K562 (cell line): ENCODE data around the gene PMP22. TPM values are rescaled to one million over a fixed set of nuclear protein-coding genes. Genes with fewer than 3 reads are reported as not detected.
A peak's percentile ranks its signal among the peaks of the same experiment; 100 is the strongest.

Experiments
- AFF1 ChIP-seq, 2 experiments: fragments of 450-650 bp; IDR thresholded peaks; 2 replicates each; pipeline ENCODE4 v1.6.1; 2018; ENCODE audit warnings: mild to moderate bottlenecking in 2 of 2, low read depth in 1 of 2; ENCODE audit not compliant: partially characterized antibody in 2 of 2
- ATF1 ChIP-seq, 2 experiments: fragments of 450-650 bp in 1 of 2; IDR thresholded peaks; 2 replicates each; pipeline ENCODE4 v1.6.1; 2016; ENCODE audit warnings: missing compliant biosample characterization in 1 of 2, missing genetic modification characterization in 1 of 2
- BHLHE40 ChIP-seq: IDR thresholded peaks from 2 replicates; pipeline ENCODE4 v1.6.1; 2011; ENCODE audit warnings: low read length, improper control_type of control experiment
- CREB1 ChIP-seq, 2 experiments: sonication (generic) in 1 of 2; formaldehyde crosslinking in 1 of 2; IDR thresholded peaks; 2 replicates each; pipeline versions ENCODE4 v1.6.1 to v1.8.0; 2012 to 2022; ENCODE audit warnings: inconsistent platforms in 1 of 2, mild to moderate bottlenecking in 1 of 2, missing genetic modification reagents in 1 of 2, moderate library complexity in 1 of 2
- CTCF ChIP-seq, 3 experiments: IDR thresholded peaks in 2 of 3; conservative IDR thresholded peaks in 1 of 3; 2 replicates each; pipeline ENCODE4 v1.5.1; 2011 to 2012; ENCODE audit warnings: low read length in 3 of 3, mild to moderate bottlenecking in 3 of 3, control low read depth in 2 of 3, improper control_type of control experiment in 1 of 3, inconsistent platforms in 1 of 3, low read depth in 1 of 3, mixed read lengths in 1 of 3, moderate library complexity in 1 of 3; ENCODE audit not compliant: insufficient read depth in 2 of 3
- E2F6 ChIP-seq, 2 experiments: IDR thresholded peaks; 2 replicates each; pipeline ENCODE4 v1.6.1; 2011; ENCODE audit warnings: borderline replicate concordance in 1 of 2, control low read depth in 1 of 2, low read depth in 1 of 2, low read length in 1 of 2, mild to moderate bottlenecking in 1 of 2, mixed read lengths in 1 of 2, moderate library complexity in 1 of 2; ENCODE audit not compliant: insufficient read depth in 1 of 2, insufficient read length in 1 of 2, poor library complexity in 1 of 2, severe bottlenecking in 1 of 2; ENCODE audit errors: extremely low read depth in 1 of 2
- MNT ChIP-seq, 2 experiments: fragments of 450-650 bp; conservative IDR thresholded peaks; 2 replicates each; pipeline ENCODE4 v1.6.1; 2017; ENCODE audit warnings: mild to moderate bottlenecking in 2 of 2, moderate library complexity in 2 of 2
- NEUROD1 ChIP-seq: fragments of 150-350 bp; IDR thresholded peaks from 2 replicates; pipeline ENCODE4 v1.6.1; 2014; ENCODE audit warnings: borderline replicate concordance, low read length, low read depth; ENCODE audit not compliant: partially characterized antibody
- NRF1 ChIP-seq, 2 experiments: fragments of 450-650 bp; IDR thresholded peaks in 1 of 2; conservative IDR thresholded peaks in 1 of 2; 2 replicates each; pipeline ENCODE4 v1.6.1; 2014; ENCODE audit warnings: mild to moderate bottlenecking in 2 of 2
- PATZ1 ChIP-seq: fragments of 250-450 bp; sonication (Bioruptor Pico); IDR thresholded peaks from 2 replicates; pipeline ENCODE4 v1.5.0; 2020; ENCODE audit warnings: mild to moderate bottlenecking, borderline replicate concordance
- SAP30 ChIP-seq: fragments of 200-600 bp; sonication (generic); IDR thresholded peaks from 2 replicates; pipeline ENCODE4 v1.6.1; 2012; ENCODE audit warnings: borderline replicate concordance, low read depth, mild to moderate bottlenecking, moderate library complexity, low read length, control low read depth, inconsistent platforms; ENCODE audit not compliant: insufficient read depth, poor library complexity, severe bottlenecking
- polyA plus RNA-seq, 8 experiments: library from polyadenylated mRNA; depleted of rRNA in 4 of 8; stranded (reverse) in 5 of 8; unstranded in 3 of 8; fragments of >200 nt; fragmentation: Nextera tagmentation in 2 of 8; fragmentation: Illumina TruSeq in 1 of 8; extraction: Ambion mirVana in 2 of 8; extraction: Trizol in 1 of 8; gene quantifications; 2 replicates each; pipeline versions ENCODE4 v1.2.1 to v1.2.3, GENCODE V29; 2011 to 2014; ENCODE audit warnings: inconsistent platforms in 1 of 8, missing spikeins in 1 of 8
- total RNA-seq, 7 experiments: library from RNA; depleted of rRNA in 6 of 7; stranded (reverse); fragments of >200 nt in 6 of 7; fragmentation: Illumina TruSeq in 2 of 7; extraction: Trizol in 2 of 7; gene quantifications; 2 replicates each; pipeline versions ENCODE4 v1.2.1 to v1.2.3, GENCODE V29; 2011 to 2021; ENCODE audit warnings: low replicate concordance in 1 of 7

PMP22 gene
- total and polyA plus RNA-seq, 9 of the 15 experiments (the other 6 are each of a cell fraction or from before 2014, with no cell fraction given), result 12.6 to 62.3 (median 25.8) TPM

GRCh38 chr17:15262291-15263205, 2.6 kb downstream of the PMP22 start (continued):
- TF ChIP-seq AFF1 (IDR thresholded peaks at IDR 0.05; ENCODE audit: low read depth in 1 of 2, partially characterized antibody in 2 of 2) (no peak), CTCF (IDR thresholded peaks at IDR 0.05 in 2 of 3, conservative IDR thresholded peaks at IDR 0.05 in 1 of 3; ENCODE audit: insufficient read depth in 2 of 3, low read depth in 1 of 3, low read length in 3 of 3) (peak in 2 of 3 experiments; percentile 7 to 20; a peak in 2 of 6 replicates), E2F6 (IDR thresholded peaks at IDR 0.05; ENCODE audit: borderline replicate concordance in 1 of 2, extremely low read depth in 1 of 2, insufficient read depth in 1 of 2, insufficient read length in 1 of 2, low read depth in 1 of 2, low read length in 1 of 2, poor library complexity in 1 of 2, severe bottlenecking in 1 of 2) (peak in 1 of 2 experiments; percentile 70), BHLHE40 (0 out of 2 replicates have a peak, but pooled peaks have one; percentile 20), CREB1 (IDR thresholded peaks at IDR 0.05) (no peak), CREB1 (CRISPR knock-in tag; IDR thresholded peaks at IDR 0.05) (peak; percentile 56; the same call in 1 of the 2 replicates), NRF1 (conservative IDR thresholded peaks at IDR 0.05 in 1 of 2, IDR thresholded peaks at IDR 0.05 in 1 of 2) (peak; percentile 89 to 91), ATF1 (CRISPR knock-in tag; IDR thresholded peaks at IDR 0.05) (no peak), ATF1 (tag; IDR thresholded peaks at IDR 0.05) (peak; percentile 52; the same call in 1 of the 2 replicates), MNT (conservative IDR thresholded peaks at IDR 0.05) (peak in 1 of 2 experiments; percentile 15; a peak in 1 of 4 replicates), SAP30 (no peak), NEUROD1 (no peak), PATZ1 (CRISPR knock-in tag) (no peak)
